Peyer's patch (tissue), 4 donors: Measurements from ENCODE around the gene ZFP91. TPM values are rescaled to one million over a fixed set of nuclear protein-coding genes. Genes with fewer than 3 reads are reported as not detected.

Source experiments
- DNase-seq, 3 donors: peaks; one replicate each; pipeline ENCODE4 v3.0.0-alpha.2; 2017 to 2019
- H3K27ac ChIP-seq, 4 donors: fragments of 200-600 bp; sonication (generic); one replicate each; pipeline ENCODE4 v1.5.1; 2016 to 2019
- H3K27me3 ChIP-seq, 2 donors: fragments of 200-600 bp; sonication (generic); one replicate each; pipeline ENCODE4 v1.5.1; 2019
- H3K36me3 ChIP-seq, 3 donors: fragments of 200-600 bp; sonication (generic); one replicate each; pipeline ENCODE4 v1.5.1; 2016 to 2019
- H3K4me1 ChIP-seq, 4 donors: fragments of 200-600 bp; sonication (generic); one replicate each; pipeline ENCODE4 v1.5.1; 2016 to 2019
- H3K4me3 ChIP-seq, 4 donors: fragments of 200-600 bp; sonication (generic); 1 replicate in 3 of 4; 2 replicates in 1 of 4; pipeline ENCODE4 v1.5.1; 2016 to 2019; ENCODE audit warnings: mild to moderate bottlenecking in 1 of 4
- H3K9me3 ChIP-seq, 4 donors: fragments of 200-600 bp; sonication (generic); one replicate each; pipeline ENCODE4 v1.5.1; 2016 to 2019; ENCODE audit warnings: mild to moderate bottlenecking in 1 of 4
- POLR2A ChIP-seq, 2 donors: fragments of 450-650 bp; IDR thresholded peaks; one replicate each; pipeline ENCODE4 v1.5.1; 2017; ENCODE audit warnings: antibody characterized with exemption in 2 of 2, mild to moderate bottlenecking in 2 of 2, moderate library complexity in 2 of 2
- total RNA-seq, 4 donors: library from RNA; depleted of rRNA; stranded (reverse); fragments of >200 nt; gene quantifications; one replicate each; pipeline ENCODE4 v1.1.0, GENCODE V29; 2016
- TF ChIP-seq, protein P1 (sequence below), 6 experiments: fragments of 450-650 bp in 4 of 6; fragments of 200-600 bp in 2 of 6; sonication (generic) in 1 of 6; IDR thresholded peaks; one replicate each; pipeline ENCODE4 v1.5.1; 2017 to 2019; ENCODE audit warnings: antibody characterized with exemption in 6 of 6, mild to moderate bottlenecking in 3 of 6, moderate library complexity in 1 of 6

Gene ZFP91
- total RNA-seq, 4 donors from 2014 or later = 42.4 to 58.3 (median 45.9) TPM

GRCh38 chr11:58647866-58648265 is 69.0 kb downstream of the ZFP91 start:
- TF ChIP-seq, protein P1, sequence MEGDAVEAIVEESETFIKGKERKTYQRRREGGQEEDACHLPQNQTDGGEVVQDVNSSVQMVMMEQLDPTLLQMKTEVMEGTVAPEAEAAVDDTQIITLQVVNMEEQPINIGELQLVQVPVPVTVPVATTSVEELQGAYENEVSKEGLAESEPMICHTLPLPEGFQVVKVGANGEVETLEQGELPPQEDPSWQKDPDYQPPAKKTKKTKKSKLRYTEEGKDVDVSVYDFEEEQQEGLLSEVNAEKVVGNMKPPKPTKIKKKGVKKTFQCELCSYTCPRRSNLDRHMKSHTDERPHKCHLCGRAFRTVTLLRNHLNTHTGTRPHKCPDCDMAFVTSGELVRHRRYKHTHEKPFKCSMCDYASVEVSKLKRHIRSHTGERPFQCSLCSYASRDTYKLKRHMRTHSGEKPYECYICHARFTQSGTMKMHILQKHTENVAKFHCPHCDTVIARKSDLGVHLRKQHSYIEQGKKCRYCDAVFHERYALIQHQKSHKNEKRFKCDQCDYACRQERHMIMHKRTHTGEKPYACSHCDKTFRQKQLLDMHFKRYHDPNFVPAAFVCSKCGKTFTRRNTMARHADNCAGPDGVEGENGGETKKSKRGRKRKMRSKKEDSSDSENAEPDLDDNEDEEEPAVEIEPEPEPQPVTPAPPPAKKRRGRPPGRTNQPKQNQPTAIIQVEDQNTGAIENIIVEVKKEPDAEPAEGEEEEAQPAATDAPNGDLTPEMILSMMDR (IDR thresholded peaks at IDR 0.05) = no peak
- no peak for TF ChIP-seq POLR2A (IDR thresholded peaks at IDR 0.05)
- H3K9me3 ChIP-seq = peaks cover 0 to 11% (median 2%) of the 10 kb centered on the region in 4 donors
- H3K36me3 ChIP-seq = no peaks in the 10 kb centered on the region
- H3K4me1 ChIP-seq = no peaks in the 10 kb centered on the region
- DNase-seq = no peak
- no peak overlapping the region for H3K4me3 ChIP-seq
- no peak overlapping the region for H3K27ac ChIP-seq
- no peaks in the 10 kb centered on the region for H3K27me3 ChIP-seq

DNA sequence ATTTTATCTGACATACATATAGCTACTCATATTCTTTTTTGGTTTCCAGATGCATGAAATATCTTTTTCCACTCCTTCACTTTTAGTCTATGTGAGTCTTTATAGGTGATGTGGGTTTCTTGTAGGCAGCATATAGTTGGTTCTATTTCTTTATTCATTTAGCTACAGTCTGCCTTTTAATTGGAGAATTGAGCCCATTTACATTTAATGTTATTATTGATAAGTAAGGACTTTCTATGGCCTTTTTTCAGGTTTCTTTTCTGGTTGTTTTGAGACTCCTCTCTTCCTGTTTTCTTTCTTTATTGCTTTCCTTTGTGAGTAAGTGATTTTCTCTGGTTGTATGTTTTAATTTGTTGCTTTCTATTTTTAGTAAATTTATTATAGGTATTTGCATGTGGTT is 70.8 kb downstream of the ZFP91 start:
- H3K36me3 ChIP-seq = no peaks in the 10 kb centered on the region
- no peak overlapping the region for H3K27ac ChIP-seq
- peaks cover 0 to 11% (median 2%) of the 10 kb centered on the region in 4 donors for H3K9me3 ChIP-seq
- no peaks in the 10 kb centered on the region for H3K4me1 ChIP-seq
- no peak for DNase-seq
- TF ChIP-seq, protein P1 (IDR thresholded peaks at IDR 0.05) = no peak
- no peak overlapping the region for H3K4me3 ChIP-seq
- H3K27me3 ChIP-seq = no peaks in the 10 kb centered on the region

DNA sequence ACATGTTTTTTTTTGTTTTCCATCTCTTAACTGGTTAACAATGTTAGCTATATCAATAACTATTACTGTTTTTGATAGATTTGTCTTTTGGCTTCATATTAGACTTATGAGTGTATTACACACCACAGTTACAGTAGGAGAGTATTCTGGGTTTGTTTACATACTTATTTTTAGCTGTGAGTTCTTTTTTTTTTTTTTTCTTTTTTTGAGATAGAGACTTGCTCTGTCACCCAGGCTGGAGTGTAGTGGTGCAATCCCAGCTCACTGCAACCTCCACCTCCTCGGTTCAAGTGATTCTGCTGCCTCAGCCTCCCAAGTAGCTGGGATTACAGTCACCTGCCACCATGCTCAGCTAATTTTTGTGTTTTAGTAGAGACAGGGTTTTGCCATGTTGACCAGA is 71.6 kb downstream of the ZFP91 start:
- Histone ChIP-seq H3K36me3 (no peaks in the 10 kb centered on the region), H3K27ac (no peak overlapping the region)
- DNase-seq = no peak

DNA sequence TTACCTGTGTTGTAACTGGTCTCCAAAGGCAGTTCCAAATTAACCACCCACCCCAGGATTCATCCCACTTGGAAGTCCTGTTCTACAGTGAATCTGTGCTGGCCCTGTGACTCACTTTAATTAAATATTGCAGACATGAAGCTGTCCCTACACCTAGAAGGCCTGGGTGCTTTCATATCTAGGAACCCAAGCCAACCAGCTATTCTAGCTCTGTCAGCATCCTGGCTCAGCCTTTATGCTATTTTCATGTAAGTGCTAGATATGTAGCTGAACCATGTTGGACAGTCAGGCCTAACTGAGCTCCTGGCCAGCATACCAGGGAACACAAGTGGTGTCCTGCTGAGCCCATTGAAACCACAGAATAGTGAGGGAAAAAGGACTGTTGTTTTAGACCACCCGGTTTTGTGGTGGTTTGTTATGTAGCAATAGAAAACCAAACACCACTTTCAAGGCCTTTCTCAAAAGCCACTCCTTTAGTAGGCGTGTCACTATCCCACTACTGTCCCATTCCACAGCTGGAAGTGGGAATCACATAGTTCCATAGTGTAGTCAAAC is 73.9 kb downstream of the ZFP91 start:
- no peak overlapping the region for H3K27ac ChIP-seq
- TF ChIP-seq, protein P1 (IDR thresholded peaks at IDR 0.05) = no peak
- TF ChIP-seq POLR2A (IDR thresholded peaks at IDR 0.05) = no peak

More for the DNA sequence above, 71.6 kb downstream of the ZFP91 start:
- Histone ChIP-seq H3K4me1 (no peaks in the 10 kb centered on the region), H3K9me3 (peaks cover 0 to 6% (median 2%) of the 10 kb centered on the region in 4 donors), H3K27me3 (no peaks in the 10 kb centered on the region), H3K4me3 (no peak overlapping the region)
- TF ChIP-seq, protein P1 (IDR thresholded peaks at IDR 0.05) = no peak
- no peak for TF ChIP-seq POLR2A (IDR thresholded peaks at IDR 0.05)

GRCh38 chr11:58654079-58654907 is 75.4 kb downstream of the ZFP91 start:
- DNase-seq = peak; percentile 84 to 92 (median 86)
- H3K27ac ChIP-seq = no peak overlapping the region
- TF ChIP-seq POLR2A (IDR thresholded peaks at IDR 0.05) = no peak
- TF ChIP-seq, protein P1 (IDR thresholded peaks at IDR 0.05) = peak; percentile 74 to 89 (median 84)

More for the DNA sequence above, 73.9 kb downstream of the ZFP91 start:
- no peak for DNase-seq
- H3K27me3 ChIP-seq = no peaks in the 10 kb centered on the region
- H3K4me3 ChIP-seq = no peak overlapping the region
- H3K4me1 ChIP-seq = no peaks in the 10 kb centered on the region
- H3K36me3 ChIP-seq = no peaks in the 10 kb centered on the region
- H3K9me3 ChIP-seq = no peaks in the 10 kb centered on the region

More at GRCh38 chr11:58654079-58654907, 75.4 kb downstream of the ZFP91 start:
- peaks cover 0 to 6% (median 0%) of the 10 kb centered on the region in 4 donors for H3K4me1 ChIP-seq
- H3K27me3 ChIP-seq = no peaks in the 10 kb centered on the region
- H3K4me3 ChIP-seq = no peak overlapping the region
- H3K36me3 ChIP-seq = no peaks in the 10 kb centered on the region
- no peaks in the 10 kb centered on the region for H3K9me3 ChIP-seq
